HUDEP-2 (cell line): ENCODE measurements around the gene GOLGA1.
"Not testable (repeated sequence)": the region's sequence is repeated elsewhere in the genome, so short reads cannot be mapped to it uniquely, and the experiment has no call there.

Experiments used
- DNase-seq, 76 experiments: peaks; one replicate each; lab custom pipeline; 2025; ENCODE audit not compliant: unreplicated experiment in 76 of 76; lab: John Stamatoyannopoulos, UW

GOLGA1 gene

GRCh38 chr9:124940894-124941678 is at the start of gene GOLGA1:
TSS of gene GOLGA1 (minus strand) at chr9:124941083. CDS start at chr9:124938711, 2,372 bp downstream.
- peak in 75 of 76 experiments; percentile 44 to 95 (median 87) for DNase-seq

- DNase-seq = no peak
Observed at GRCh38 chr9:124983698-124984097, 42.8 kb upstream of the GOLGA1 start.

GRCh38 chr9:124980431-124980830 is 39.5 kb upstream of the GOLGA1 start:
- DNase-seq = no peak

- DNase-seq = no peak
Observed at GRCh38 chr9:124975131-124975530, 34.2 kb upstream of the GOLGA1 start.

- peak in 71 of 76 experiments; percentile 7 to 85 (median 55) for DNase-seq
Observed at GRCh38 chr9:124973807-124974206, 32.9 kb upstream of the GOLGA1 start.

- DNase-seq = no peak
Observed at GRCh38 chr9:124972241-124972770, 31.4 kb upstream of the GOLGA1 start.

GRCh38 chr9:124969401-124969800 is 28.5 kb upstream of the GOLGA1 start:
- no peak for DNase-seq

GRCh38 chr9:124968238-124968637 is 27.4 kb upstream of the GOLGA1 start:
- peak in 1 of 76 experiments; percentile 5 for DNase-seq

- DNase-seq = not testable (repeated sequence)
Observed at GRCh38 chr9:124965775-124966568, 25.1 kb upstream of the GOLGA1 start.

- DNase-seq = peak in 21 of 76 experiments; percentile 1 to 68 (median 25)
Observed at GRCh38 chr9:124964604-124965003, 23.7 kb upstream of the GOLGA1 start.

GRCh38 chr9:124964056-124964455 is 23.2 kb upstream of the GOLGA1 start:
- no peak for DNase-seq

GRCh38 chr9:124960409-124960752 is 19.5 kb upstream of the GOLGA1 start:
- DNase-seq = no peak

- not testable (repeated sequence) for DNase-seq
Observed at GRCh38 chr9:124959671-124960408, 19.0 kb upstream of the GOLGA1 start.

- no peak for DNase-seq
Observed at GRCh38 chr9:124954255-124954654, 13.4 kb upstream of the GOLGA1 start.

GRCh38 chr9:124950050-124950718 is 9.3 kb upstream of the GOLGA1 start:
- DNase-seq = no peak

GRCh38 chr9:124949387-124949786 is 8.5 kb upstream of the GOLGA1 start:
- no peak for DNase-seq

GRCh38 chr9:124947727-124948391 is 7.0 kb upstream of the GOLGA1 start:
- no peak for DNase-seq

GRCh38 chr9:124946167-124946566 is 5.3 kb upstream of the GOLGA1 start:
- no peak for DNase-seq

GRCh38 chr9:124941679-124942561 is 1.0 kb upstream of the GOLGA1 start:
- peak in 22 of 76 experiments; percentile 4 to 49 (median 28) for DNase-seq
